HG03280 (cell line): ENCODE measurements around the gene NPIPB2.

Experiments
- ATAC-seq: cut with Tn5 transposase; IDR thresholded peaks from one replicate; pipeline ENCODE4 v1.9.1; 2021; ENCODE audit warnings: mild to moderate bottlenecking, moderate library complexity; ENCODE audit not compliant: unreplicated experiment

The NPIPB2 gene

DNA sequence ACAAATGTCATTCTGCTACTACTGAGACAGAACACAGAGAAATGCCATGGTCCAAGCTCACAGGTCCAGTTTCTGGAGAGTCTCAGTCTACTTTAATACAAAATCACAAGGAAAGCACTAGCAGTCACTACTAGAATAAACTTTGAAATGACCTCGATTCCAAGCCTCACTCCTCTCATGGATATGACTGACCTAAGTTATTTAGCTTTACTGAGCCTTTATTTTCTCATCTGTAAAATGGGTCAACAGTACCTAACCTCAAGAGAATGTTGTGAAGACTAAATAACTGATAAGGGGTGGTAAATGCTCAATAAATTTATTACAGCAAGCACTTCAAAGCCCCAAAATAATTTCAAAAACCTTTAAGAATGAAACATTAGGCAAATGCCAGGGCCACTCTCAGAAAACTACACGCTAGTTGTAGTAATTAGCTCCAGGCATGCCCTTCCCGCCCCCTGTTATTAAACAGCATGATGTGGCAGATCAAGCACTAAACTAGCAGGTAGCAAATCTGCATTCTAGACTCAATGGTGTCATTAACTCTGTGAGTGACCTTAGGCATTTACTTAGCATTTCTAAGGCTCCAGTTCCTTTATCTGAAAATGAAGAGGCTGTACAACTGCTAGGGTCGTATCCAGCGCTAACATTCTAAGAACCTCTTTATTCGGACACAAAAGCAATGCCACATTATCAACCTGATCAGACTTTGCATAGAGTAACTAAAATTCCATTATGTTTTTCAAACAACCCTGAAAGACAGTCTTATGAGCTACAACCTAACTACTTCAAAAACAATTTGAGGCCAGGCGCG lies 34.5 kb downstream of the NPIPB2 start:
- ATAC-seq = no peak

DNA sequence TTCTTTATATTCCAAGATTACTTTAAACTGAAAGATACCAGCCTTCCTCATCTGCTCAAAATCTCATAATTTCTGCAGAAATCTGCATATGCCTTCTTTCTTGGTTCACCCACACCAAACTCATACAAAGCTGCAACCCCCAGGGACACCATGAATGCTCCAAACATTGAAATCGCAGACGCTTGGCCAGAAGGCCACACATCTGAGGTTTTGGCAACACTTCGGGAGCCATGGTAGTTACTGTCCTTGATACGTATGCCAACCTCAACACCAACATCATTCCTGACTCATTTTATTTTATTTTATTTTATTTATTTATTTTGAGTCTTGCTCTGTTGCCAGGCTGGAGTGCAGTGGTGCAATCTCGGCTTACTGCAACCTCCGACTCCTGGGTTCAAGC lies 37.9 kb downstream of the NPIPB2 start:
- no peak for ATAC-seq

DNA sequence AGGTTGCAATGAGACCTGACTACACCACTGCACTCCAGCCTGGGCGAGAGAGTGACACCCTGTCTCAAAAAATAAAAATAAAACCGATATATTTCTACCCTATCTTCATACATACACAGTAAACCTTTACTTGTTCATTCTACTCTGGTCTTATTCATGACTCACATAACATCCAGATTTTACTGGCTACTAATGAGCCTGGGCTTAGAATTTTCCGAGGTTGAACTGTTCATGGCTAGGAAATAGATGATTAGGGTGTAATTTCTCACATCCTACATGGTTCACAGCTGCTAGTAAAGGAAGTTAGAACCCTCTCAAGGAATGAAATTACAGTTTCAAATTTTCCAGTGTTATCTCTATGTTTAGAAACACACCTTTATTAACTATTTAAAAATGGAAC lies 40.8 kb downstream of the NPIPB2 start:
- no peak for ATAC-seq

DNA sequence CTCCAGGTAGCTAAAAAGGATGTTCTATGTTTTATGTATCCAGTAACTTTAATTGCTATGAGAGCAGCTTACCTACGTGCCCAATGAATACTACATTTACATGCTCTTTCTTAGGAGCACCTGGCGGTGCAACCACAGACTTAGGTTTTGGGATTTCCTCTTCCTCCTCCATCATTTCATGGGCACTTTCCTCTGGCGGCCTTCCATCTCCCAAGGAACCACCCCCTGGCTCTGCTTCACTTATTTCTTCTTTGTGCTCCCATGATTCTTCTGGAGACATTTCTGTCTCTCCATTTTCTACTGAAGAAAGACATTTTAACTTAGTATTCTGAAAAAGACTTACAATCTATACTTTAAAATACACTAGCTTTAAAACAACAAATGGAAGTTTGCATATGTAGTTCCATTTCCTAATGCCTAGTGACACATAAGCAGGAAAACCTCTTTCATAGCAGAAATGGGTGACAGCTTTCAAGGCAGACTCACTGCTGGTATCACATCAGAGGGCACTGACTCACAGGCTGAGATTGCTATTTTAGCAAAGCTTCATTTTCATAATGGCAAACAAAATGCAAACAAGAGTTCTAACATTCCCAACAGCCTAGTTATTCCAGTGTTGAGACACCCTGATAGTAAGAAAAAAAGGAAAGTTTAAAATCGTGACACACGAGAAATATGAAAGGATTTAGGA lies 45.2 kb downstream of the NPIPB2 start:
- no peak for ATAC-seq

DNA sequence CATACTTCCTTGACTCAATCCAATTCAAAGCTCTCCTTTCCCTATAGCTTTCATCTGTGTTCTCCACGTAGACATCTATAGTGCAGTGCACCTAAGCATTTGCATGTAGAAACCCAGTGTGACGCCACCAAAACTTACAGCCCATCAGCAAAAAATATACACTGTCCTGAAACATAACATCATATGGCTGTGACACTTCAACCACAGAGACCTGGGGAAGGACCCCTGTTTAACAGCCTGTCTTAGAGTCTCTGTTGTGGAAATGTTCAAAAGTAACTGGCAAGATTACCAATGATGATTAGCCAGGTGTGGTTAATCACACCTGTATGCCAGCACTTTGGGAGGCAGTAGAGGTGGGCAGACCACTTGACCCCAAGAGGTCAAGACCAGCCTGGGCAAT lies 48.3 kb downstream of the NPIPB2 start:
- no peak for ATAC-seq

DNA sequence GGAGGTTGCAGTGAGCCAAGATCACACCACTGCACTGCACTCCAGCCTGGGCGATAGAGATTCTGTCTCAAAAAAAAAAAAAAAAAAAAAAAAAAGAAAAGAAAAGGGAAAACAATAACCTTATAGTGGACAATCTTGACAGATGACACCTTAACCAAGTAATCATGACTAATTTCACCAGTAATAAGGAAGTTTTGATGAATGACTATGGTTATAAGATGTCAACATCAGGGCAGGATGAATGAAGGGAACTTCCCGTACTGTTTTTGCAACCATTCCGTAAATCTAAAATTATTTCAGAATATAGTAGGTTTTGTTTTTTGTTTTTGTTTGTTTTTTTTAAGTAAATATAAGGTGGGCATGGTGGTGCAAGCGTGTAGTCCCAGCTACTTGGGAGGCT lies 49.1 kb downstream of the NPIPB2 start:
- ATAC-seq = no peak

DNA sequence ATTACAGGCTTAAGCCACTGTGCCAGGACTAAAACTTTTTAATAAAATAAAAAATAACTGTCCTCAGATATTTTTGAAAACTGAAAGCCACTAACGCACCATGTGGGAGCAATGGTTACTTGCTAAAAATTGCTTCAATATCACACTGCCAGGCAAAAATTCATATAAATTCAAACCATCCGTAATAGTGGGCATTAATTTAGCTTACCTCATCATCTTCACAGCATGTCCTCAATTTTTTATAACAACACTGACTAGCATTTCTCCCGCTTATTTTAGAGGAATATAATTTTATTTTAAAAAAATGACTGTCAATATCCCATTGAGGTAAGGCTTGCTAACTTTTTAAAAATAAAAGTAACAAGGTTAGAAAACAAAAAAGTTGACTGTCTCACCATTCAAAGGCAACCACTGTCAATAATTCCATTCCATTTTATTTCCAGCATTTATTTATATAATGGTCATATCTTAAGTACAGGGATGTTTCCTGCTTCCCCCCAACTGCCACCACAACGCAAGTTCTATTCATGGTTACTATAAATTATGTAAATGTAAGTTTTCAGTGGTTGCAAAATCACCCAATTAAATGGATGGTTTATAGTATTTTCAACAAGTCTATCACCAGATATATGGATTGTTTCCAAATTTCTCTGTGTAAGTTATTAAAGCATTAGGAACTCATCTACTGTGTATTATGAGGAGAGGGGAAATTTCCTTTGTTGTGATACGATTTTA lies 51.4 kb downstream of the NPIPB2 start:
- no peak for ATAC-seq

DNA sequence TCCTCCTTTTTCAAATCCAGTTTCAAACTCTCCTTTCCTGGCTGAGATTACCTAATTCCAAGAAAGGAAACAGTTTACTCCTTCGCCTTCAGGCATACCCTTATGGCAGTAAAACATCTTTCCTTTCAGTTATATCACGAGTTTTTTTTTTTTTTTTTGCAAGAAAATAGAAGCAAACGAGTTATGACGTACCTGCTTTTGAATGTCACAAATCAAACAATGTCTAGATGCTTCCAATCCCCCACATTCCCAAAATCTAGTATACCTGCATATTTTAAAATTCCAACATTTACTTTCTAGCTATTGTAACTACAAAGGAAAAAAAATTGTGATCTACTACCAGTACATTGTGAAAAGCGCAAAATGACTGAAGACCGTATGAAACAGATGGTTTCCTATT lies 55.0 kb downstream of the NPIPB2 start:
- ATAC-seq = no peak

DNA sequence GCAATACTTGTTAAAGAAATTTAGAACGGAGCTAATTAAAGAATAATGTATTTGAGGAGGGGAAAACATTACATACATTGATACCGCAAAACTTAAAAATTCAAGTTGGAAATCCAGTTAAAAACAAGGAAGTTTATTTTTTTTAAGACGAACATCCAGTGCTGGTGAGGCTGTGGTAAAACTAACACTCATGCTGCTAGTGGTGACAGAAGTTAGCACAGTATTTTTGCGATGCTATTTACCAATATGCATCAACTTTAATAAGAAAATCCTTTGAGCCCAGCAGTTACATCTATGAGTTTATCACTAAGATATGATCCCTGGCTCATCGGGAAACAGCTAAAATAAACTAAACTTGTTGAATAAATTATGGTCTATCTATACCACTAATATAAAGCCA lies 57.8 kb downstream of the NPIPB2 start:
- no peak for ATAC-seq

DNA sequence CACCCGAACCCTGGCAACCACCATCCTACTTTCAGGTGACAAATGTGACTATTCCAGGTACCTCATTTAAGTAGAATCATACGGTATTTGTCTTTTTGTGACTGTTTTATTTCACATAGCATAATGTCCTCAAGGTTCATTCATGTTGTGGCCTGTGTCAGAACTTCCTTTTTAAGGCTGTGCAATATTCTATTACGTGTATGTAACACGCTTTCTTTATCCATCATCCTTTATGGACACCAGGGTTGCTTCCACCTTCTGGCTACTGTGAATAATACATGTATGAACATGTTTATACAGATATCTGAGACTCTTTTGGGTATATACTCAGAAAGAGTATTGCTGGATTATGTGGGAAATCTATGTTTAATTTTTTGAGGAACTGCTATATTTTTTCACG lies 61.8 kb downstream of the NPIPB2 start:
- no peak for ATAC-seq

DNA sequence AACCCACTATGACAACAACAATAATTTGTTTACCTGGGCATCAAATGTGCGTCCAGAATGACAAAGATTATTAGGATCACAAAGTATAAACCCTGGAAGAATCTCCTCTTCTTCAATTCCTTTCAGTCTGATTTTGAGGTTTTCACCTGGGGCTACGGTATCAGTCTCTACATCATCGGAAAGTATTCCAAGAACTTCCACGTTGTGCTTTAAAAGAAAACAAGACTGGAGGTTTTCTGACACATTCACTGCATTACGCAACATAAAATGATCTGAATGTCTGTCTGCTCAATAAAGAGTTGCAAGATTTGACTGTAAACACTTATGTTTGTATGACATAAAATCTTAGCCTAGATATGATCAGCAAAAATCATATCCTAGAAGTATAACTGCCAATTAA lies 64.5 kb downstream of the NPIPB2 start:
- no peak for ATAC-seq
